AG09309 (cell line): ENCODE measurements around the gene CFL1.

Source experiments
- DNase-seq: peaks from one replicate; pipeline ENCODE4 v3.0.0-alpha.2; 2010; ENCODE audit warnings: low read depth
- H3K4me3 ChIP-seq: 2 replicates; pipeline ENCODE4 v1.5.1; 2011; ENCODE audit warnings: mild to moderate bottlenecking, low read depth, low read length, moderate library complexity; ENCODE audit not compliant: control insufficient read depth
- TF ChIP-seq, protein P1 (sequence below): IDR thresholded peaks from 2 replicates; pipeline ENCODE4 v1.5.1; 2011; ENCODE audit warnings: mild to moderate bottlenecking, low read depth, low read length, inconsistent platforms; ENCODE audit not compliant: insufficient read depth, control insufficient read depth; ENCODE audit errors: missing control alignments

The CFL1 gene

DNA sequence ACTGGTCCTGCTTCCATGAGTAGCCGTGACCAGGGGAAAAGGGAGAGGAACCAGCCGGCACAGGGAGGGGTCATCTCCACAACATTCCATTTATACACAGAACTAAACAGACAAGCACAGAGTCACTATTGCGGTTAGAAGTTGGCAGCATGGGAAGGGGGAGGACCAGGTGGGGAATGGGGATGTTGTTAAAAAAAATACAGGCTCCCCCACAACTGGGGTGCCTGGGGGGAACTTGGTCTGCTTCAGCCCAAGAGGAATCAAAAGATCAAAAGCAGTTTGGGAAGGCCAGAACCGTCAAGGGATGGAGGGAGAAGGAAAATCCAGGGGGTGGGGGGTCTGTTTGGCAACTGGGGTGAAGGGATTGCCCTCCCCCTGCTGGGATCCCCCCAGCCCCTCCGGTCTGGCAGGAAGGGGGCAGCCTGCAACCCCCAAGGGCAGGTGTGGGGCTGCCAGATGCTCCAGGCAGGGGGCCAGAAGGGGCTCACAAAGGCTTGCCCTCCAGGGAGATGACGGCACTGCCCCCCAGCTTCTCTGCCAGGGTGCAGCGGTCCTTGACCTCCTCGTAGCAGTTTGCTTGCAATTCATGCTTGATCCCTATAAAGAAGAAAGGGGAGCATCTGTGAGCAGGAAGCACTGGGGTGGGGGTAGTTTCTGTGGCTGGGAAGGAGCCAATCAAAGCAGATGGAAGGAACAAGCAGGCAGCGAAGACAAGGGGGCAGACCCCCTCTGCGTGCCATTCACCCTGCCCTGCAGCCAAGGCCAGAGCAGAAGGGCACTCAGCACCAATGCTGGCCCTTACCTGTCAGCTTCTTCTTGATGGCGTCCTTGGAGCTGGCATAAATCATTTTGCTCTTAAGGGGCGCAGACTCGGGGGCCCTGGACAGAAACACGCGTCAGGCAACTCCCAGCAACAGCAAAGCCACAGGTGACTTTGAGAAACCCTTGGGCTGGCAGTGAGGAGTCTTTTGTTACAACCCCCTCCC lies 2.8 kb downstream of the CFL1 start:
- TF ChIP-seq, protein P1, sequence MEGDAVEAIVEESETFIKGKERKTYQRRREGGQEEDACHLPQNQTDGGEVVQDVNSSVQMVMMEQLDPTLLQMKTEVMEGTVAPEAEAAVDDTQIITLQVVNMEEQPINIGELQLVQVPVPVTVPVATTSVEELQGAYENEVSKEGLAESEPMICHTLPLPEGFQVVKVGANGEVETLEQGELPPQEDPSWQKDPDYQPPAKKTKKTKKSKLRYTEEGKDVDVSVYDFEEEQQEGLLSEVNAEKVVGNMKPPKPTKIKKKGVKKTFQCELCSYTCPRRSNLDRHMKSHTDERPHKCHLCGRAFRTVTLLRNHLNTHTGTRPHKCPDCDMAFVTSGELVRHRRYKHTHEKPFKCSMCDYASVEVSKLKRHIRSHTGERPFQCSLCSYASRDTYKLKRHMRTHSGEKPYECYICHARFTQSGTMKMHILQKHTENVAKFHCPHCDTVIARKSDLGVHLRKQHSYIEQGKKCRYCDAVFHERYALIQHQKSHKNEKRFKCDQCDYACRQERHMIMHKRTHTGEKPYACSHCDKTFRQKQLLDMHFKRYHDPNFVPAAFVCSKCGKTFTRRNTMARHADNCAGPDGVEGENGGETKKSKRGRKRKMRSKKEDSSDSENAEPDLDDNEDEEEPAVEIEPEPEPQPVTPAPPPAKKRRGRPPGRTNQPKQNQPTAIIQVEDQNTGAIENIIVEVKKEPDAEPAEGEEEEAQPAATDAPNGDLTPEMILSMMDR, result no peak
- H3K4me3 ChIP-seq, result no peak overlapping the region; the same call in 1 of the 2 replicates
- DNase-seq, result no peak

DNA sequence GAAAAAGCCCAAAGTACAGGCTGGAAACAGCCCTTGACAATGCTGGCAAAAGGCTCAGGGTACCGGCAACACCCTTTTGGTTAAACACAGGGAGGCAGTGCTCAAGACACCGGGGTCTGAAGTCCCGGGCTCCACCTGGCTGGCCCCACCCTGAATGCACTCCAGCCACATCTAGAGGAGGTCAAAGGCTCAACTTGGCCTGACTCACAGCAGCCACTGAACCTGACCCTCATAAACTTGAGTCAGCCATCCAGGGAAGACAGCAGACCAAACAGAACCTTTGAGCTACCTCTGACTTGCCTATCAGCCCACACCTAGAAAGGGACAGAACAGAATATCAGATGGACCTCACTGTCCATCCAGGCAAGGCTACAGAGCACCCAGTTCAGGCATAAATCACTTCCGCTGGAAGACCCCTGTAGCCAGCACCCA lies 3.8 kb downstream of the CFL1 start:
- no peak overlapping the region for H3K4me3 ChIP-seq
- TF ChIP-seq, protein P1, result no peak
- no peak for DNase-seq

DNA sequence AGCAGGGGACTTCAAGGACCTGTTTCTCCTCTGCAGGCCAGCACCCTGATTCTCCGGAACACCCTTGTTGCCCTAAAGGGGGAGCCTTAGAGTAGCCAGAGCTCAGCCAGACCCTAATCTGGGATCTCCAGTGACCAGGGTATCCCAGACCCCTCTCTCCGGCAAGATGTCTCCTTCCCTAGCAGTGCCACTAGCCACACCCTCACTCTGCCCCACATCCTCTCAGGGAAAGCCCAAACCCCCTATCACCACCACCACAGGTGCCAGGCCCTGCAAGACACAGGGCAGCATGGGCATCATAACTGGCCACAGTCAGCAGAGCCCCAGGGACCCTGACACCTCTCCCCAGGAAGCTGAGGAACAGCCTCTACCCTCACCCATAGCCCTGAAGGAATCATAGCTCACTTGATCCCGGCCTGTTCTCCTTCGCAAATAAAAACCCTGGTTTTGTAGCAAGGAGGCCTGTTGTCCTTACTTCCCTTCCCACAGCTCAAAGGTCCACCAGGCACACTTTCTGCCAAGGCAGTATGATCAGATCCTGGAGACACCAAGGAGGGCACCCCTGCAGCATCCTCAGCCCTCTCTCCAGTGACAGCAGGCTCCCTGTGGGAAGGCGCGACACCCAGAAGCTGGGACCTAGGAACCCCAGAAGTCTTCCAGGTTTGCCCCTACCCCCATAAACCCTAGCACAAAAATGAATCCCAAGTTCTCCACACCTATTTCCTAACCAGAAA lies 4.6 kb downstream of the CFL1 start:
- no peak for DNase-seq
- H3K4me3 ChIP-seq, result no peak overlapping the region
- TF ChIP-seq, protein P1, result no peak

DNA sequence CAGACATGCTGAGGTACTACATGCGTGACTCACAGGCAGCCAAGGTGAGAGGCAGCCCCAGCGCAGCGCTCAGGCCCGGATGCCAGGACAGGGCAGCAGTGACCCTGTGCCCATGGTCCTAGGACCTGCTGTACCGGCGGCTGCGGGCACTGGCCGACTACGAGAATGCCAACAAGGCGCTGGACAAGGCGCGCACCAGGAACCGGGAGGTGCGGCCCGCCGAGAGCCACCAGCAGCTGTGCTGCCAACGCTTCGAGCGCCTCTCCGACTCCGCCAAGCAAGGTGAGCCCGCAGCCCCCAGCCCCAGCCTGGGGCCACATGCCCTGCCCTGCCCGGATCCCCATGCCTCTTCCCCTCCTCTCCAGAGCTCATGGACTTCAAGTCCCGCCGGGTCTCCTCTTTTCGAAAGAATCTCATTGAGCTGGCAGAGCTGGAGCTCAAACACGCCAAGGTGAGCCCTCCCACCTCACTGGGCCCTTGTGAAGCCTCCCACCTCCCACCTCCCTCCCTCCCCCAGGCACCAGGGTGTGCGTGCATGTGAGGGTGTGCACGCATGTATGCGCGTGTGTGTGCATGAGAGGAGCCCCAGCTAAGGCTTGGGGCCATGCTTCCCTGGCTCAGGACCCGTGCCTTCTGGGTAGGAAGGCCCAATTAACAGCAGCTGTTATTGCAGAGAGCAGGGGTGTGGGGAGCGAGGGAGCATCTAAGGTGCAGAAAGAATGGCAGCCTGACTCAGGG lies 5.3 kb downstream of the CFL1 start:
- DNase-seq, result no peak
- H3K4me3 ChIP-seq, result no peak overlapping the region
- TF ChIP-seq, protein P1, result no peak

DNA sequence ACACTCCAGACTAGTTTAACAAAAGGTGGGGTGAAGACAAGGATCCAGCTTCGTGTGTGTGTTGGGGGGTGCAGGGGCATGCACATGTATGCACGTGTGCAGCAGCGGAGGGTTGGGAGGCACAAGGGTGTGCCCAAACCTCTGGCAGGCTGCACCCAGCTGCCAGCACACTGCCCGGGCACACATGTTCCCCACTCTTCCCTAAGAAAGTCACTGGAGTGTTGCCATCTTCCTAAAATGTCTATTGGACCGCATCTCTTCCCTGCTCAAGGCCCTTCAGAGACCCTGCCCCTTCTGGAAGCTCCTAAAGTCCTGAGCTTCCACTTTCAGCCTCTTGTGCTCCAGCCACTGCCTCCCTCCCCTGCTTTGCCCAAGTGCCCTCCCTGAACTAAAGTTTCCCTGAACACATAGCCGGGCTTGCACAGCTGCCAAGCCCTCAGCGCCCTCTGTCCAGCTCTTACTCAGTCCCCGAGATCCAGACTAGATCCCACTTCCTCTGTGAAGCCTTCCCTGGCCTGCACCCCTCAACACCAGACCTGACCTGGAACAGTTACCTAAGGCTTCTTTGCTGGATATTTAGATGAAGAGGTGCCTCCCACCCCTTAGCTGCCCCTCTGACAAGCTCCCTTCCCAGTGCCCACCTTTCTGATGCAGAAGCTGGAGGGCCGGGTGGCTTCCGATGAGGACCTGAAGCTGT lies 6.0 kb downstream of the CFL1 start:
- no peak overlapping the region for H3K4me3 ChIP-seq
- no peak for DNase-seq
- TF ChIP-seq, protein P1, result no peak
